NCI-H1436 treated with DMSO at 0.1 percent for 48 hours (cell line): ENCODE data around the gene UBA1.

Experiments used
- DNase-seq: peaks from one replicate; lab custom pipeline; 2025; lab: John Stamatoyannopoulos, UW

Gene UBA1

GRCh38 chrX:47189906-47190305, 3.7 kb upstream of the UBA1 start:
- DNase-seq, result no peak

DNA sequence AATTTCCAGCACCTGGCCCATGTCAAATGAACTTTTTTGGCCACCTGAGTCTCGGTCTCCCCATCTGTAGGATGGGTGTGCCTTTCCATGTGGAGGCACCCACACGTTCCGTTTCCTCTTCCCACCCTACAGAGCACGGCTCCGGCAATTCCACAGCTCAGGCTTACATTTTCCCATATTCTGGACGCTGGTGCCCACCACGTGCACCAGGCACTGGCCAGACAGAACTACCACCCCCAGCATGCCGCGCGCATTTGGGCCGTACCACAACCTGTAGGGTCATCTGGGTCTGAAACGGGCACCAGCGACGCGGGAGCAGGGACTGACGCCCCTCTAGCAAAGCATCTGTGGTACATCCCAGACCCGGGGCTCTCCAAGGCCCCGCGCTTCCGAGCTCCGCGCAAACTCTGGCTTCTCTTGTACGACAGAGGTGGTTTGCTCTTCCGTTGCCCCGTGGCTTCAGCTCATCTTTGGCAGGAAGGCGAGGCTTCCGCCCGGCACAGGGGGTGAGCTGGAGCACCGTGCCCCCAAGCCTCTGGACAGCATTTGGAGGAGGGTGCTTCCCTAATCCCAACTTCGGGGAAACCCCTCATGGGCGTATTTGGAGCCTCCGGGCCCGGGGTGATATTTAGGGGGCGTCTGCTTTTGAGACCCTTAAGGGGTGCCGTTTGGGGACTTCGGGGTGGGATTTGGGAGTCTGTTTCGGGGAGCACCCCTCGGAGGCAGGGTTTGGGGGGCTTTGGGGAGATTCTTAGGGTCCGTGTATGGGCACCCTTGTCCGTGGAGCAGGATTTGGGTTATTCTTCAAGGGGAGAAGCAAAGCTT, 3.0 kb upstream of the UBA1 start:
- DNase-seq, result peak; percentile 46

DNA sequence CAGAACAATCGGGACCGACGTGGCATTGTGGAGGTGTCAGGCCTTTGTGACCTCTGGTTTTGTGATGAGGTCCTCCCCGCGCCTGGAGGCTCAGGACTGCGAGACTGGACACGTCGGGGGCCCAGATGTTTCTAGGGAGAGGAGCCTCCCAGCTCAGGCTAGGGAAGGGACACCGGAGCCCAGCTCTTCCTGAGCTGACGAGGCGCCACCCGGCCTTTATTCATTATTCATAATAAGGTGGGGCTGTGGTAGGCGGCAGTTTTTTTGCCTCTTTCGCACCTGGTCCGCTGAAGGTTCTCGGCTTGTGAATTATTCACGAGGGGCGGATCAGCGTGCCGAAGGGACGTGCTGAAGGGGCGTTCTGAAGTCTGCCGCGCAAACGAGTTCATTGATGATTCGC, 2.3 kb upstream of the UBA1 start:
- no peak for DNase-seq

DNA sequence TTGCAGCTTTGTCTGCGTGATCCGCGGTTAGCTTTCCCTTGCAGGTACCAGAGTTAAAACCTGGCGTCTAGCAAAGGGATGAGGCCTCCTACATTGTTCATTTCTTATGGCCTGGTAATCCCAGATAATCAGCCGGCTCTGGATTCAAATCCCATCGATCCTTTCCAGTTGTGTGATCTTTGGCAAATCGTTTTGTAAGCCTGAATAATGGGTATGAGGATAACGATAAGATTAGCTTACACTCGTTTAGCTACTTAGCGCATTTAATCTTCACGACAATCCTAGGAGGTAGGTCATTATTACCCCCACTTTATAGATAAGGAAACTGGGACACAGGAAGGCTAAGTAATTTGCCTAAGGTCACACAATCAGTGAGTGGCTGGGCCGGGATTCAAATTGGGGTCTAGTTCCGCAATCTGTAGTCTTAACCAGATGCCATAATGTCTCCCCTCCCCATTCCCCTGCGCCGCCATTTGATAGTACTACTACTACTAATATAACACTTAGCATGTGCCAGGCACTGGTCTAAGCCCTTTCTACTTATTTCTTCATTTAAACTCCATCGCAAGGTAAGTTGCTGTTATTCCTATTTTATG, 1.7 kb upstream of the UBA1 start:
- no peak for DNase-seq

GRCh38 chrX:47194194-47194787, 662 bp downstream of the UBA1 start:
- no peak for DNase-seq

GRCh38 chrX:47196098-47196497, 2.5 kb downstream of the UBA1 start:
- DNase-seq, result no peak

GRCh38 chrX:47197526-47197925, 3.9 kb downstream of the UBA1 start:
- no peak for DNase-seq

GRCh38 chrX:47198026-47198686, 4.5 kb downstream of the UBA1 start:
- no peak for DNase-seq

DNA sequence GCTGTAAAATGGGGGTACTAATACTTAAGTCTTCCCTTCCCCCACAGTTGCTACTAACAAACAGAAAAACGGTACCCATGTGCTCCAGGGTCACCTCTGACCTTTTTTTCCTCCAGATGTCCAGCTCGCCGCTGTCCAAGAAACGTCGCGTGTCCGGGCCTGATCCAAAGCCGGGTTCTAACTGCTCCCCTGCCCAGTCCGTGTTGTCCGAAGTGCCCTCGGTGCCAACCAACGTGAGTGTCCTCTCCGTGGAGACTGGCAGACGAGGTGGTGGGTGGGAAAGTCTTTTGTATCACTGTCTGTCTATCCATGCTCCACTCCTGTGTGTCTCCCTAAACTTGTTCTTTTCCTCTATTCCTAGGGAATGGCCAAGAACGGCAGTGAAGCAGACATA, 5.1 kb downstream of the UBA1 start:
- DNase-seq, result no peak

DNA sequence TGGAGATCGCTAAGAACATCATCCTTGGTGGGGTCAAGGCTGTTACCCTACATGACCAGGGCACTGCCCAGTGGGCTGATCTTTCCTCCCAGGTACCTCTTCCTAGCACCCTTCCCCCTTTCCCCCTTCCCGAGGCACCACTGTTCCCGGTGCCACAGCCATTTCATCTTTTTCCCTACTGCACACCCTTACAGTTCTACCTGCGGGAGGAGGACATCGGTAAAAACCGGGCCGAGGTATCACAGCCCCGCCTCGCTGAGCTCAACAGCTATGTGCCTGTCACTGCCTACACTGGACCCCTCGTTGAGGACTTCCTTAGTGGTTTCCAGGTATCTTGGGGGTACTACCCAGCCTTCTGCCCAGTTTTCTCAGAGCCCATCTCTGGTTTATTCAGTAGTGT, 5.7 kb downstream of the UBA1 start:
- no peak for DNase-seq

GRCh38 chrX:47200385-47201150, 6.9 kb downstream of the UBA1 start:
- DNase-seq, result no peak

DNA sequence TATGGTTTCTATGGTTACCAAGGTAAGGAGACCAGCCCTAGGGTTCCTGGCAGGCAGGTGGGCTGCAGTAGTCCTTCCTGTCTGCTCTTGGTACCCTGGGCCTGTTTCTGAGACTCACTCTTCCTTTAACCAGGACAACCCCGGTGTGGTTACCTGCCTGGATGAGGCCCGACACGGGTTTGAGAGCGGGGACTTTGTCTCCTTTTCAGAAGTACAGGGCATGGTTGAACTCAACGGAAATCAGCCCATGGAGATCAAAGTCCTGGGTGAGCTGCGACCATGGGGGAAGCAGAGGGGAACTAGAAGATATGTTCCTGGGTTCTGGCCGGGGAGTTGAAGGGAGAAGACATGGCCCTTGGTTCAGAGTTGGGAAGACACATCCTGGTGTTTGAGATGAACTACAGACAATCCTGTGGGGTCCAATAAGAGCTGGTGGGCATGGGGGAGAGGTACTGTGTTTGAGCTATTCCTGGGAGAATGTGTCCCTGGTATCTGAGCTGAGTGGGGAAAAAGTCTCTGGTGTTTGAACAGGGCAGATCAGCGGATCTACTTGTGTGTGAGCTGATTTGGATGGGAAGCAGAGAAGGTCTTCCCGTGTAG, 7.8 kb downstream of the UBA1 start:
- DNase-seq, result no peak

GRCh38 chrX:47202316-47202715, 8.7 kb downstream of the UBA1 start:
- no peak for DNase-seq

- no peak for DNase-seq
Measured at GRCh38 chrX:47202877-47203276, 9.2 kb downstream of the UBA1 start.

GRCh38 chrX:47204970-47205369, 11.3 kb downstream of the UBA1 start:
- no peak for DNase-seq

- DNase-seq, result no peak
Measured at GRCh38 chrX:47206316-47206715, 12.7 kb downstream of the UBA1 start.

- DNase-seq, result no peak
Measured at GRCh38 chrX:47208108-47208507, 14.5 kb downstream of the UBA1 start.

- DNase-seq, result no peak
Measured at GRCh38 chrX:47209508-47210238, 16.0 kb downstream of the UBA1 start.

GRCh38 chrX:47210661-47211425, 17.2 kb downstream of the UBA1 start:
- no peak for DNase-seq
